Mesendoderm (in vitro differentiated cells): ENCODE measurements around the gene SUZ12.

Experiments used
- DNase-seq: peaks from one replicate; pipeline ENCODE4 v3.0.0; 2013
- H2AK5ac ChIP-seq: 2 replicates; pipeline ENCODE4 v1.6.1; 2013; ENCODE audit warnings: low read length, inconsistent platforms
- H2BK120ac ChIP-seq: 2 replicates; pipeline ENCODE4 v1.6.1; 2013; ENCODE audit warnings: low read depth, mild to moderate bottlenecking, low read length, moderate library complexity, mixed read lengths
- H2BK15ac ChIP-seq: replicated peaks from 2 replicates; pipeline ENCODE4 v1.6.1; 2013; ENCODE audit warnings: low read depth, mild to moderate bottlenecking, moderate library complexity
- H2BK5ac ChIP-seq: 2 replicates; pipeline ENCODE4 v1.6.1; 2013; ENCODE audit warnings: low read length, inconsistent platforms
- H3K18ac ChIP-seq: 2 replicates; pipeline ENCODE4 v1.6.1; 2013; ENCODE audit warnings: mild to moderate bottlenecking, low read length, mixed read lengths
- H3K23ac ChIP-seq: one replicate; pipeline ENCODE4 v1.6.1; 2013; ENCODE audit warnings: low read length
- H3K27ac ChIP-seq: 2 replicates; pipeline ENCODE4 v1.5.1; 2013; ENCODE audit warnings: low read depth, mild to moderate bottlenecking, inconsistent platforms, low read length, moderate library complexity
- H3K27me3 ChIP-seq: 2 replicates; pipeline ENCODE4 v1.6.1; 2013; ENCODE audit warnings: low read length, control low read depth, mild to moderate bottlenecking, inconsistent platforms; ENCODE audit not compliant: insufficient read depth, poor library complexity
- H3K36me3 ChIP-seq: 2 replicates; pipeline ENCODE4 v1.6.1; 2013; ENCODE audit warnings: low read length, inconsistent platforms; ENCODE audit not compliant: control insufficient read depth, insufficient read depth
- H3K4ac ChIP-seq: one replicate; pipeline ENCODE4 v1.6.1; 2013; ENCODE audit warnings: low read depth, mild to moderate bottlenecking, low read length, moderate library complexity
- H3K4me1 ChIP-seq: 2 replicates; pipeline ENCODE4 v1.6.1; 2013; ENCODE audit warnings: low read depth, low read length, inconsistent platforms; ENCODE audit not compliant: control insufficient read depth
- H3K4me2 ChIP-seq: 2 replicates; pipeline ENCODE4 v1.6.1; 2013; ENCODE audit warnings: low read length
- H3K4me3 ChIP-seq: 2 replicates; pipeline ENCODE4 v1.5.1; 2013; ENCODE audit warnings: mild to moderate bottlenecking, low read length
- H3K56ac ChIP-seq: one replicate; pipeline ENCODE4 v1.6.1; 2013; ENCODE audit warnings: low read length
- H3K79me1 ChIP-seq: 2 replicates; pipeline ENCODE4 v1.6.1; 2013; ENCODE audit warnings: low read length, inconsistent platforms
- H3K79me2 ChIP-seq: 2 replicates; pipeline ENCODE4 v1.6.1; 2013; ENCODE audit warnings: mild to moderate bottlenecking, low read length; ENCODE audit not compliant: control insufficient read depth, insufficient read depth
- H3K9ac ChIP-seq: 2 replicates; pipeline ENCODE4 v1.6.1; 2013; ENCODE audit warnings: low read length, inconsistent platforms
- H4K5ac ChIP-seq: one replicate; pipeline ENCODE4 v1.6.1; 2013; ENCODE audit warnings: low read length
- H4K8ac ChIP-seq: one replicate; pipeline ENCODE4 v1.6.1; 2013; ENCODE audit warnings: low read depth, mild to moderate bottlenecking, control low read depth, low read length, moderate library complexity
- WGBS: extraction: QIAGEN DNeasy Blood & Tissue Kit; methylation state at CpG from one replicate; pipeline ENCODE4 v1.1.7; 2013; ENCODE audit warnings: low lambda C conversion rate, missing lambda C conversion rate; ENCODE audit not compliant: insufficient coverage; ENCODE audit errors: extremely low coverage; 5-methylcytosine and 5-hydroxymethylcytosine counted together

SUZ12 gene

GRCh38 chr17:31997005-31997404, 60.2 kb downstream of the SUZ12 start:
- Histone ChIP-seq H2BK5ac (no peak overlapping the region), H3K79me1 (no peaks in the 10 kb centered on the region), H3K56ac (no peak overlapping the region), H3K79me2 (no peaks in the 10 kb centered on the region), H4K8ac (no peak overlapping the region), H2BK15ac (no peak overlapping the region), H3K4me1 (no peaks in the 10 kb centered on the region), H3K23ac (no peak overlapping the region), H3K27ac (no peak overlapping the region), H3K4me2 (no peak overlapping the region), H3K4me3 (no peak overlapping the region), H3K18ac (no peak overlapping the region), H3K9ac (no peak overlapping the region), H2BK120ac (no peak overlapping the region), H3K27me3 (no peaks in the 10 kb centered on the region), H4K5ac (no peak overlapping the region), H3K4ac (no peak overlapping the region), H2AK5ac (no peak overlapping the region), H3K36me3 (peaks cover 6% of the 10 kb centered on the region)
- WGBS: no CpG with 5 or more reads among the region's 6 CpGs
- DNase-seq: no peak

GRCh38 chr17:32006957-32007462, 70.2 kb downstream of the SUZ12 start, which contains the start of gene LRRC37B:
Gene LRRC37B, plus strand, starts transcription at chr17:32007383. Its CDS starts 14,010 bp downstream, at chr17:32021393.
- Histone ChIP-seq H3K79me2 (peaks cover 14% of the 10 kb centered on the region), H4K5ac (no peak within 1 kb of the TSS), H3K4me3 (peak within 1 kb of the TSS; percentile 94), H3K4me1 (no peaks in the 10 kb centered on the region), H3K4me2 (peak within 1 kb of the TSS; percentile 80), H3K56ac (peak within 1 kb of the TSS; percentile 96), H3K27me3 (no peaks in the 10 kb centered on the region), H3K27ac (peak within 1 kb of the TSS; percentile 1), H2BK120ac (peak within 1 kb of the TSS; percentile 64), H2BK5ac (no peak within 1 kb of the TSS), H3K9ac (peak within 1 kb of the TSS; percentile 92), H3K36me3 (no peaks in the 10 kb centered on the region), H3K4ac (peak within 1 kb of the TSS; percentile 71), H3K79me1 (peaks cover 3% of the 10 kb centered on the region), H3K23ac (no peak within 1 kb of the TSS), H2BK15ac (no peak within 1 kb of the TSS), H2AK5ac (no peak within 1 kb of the TSS), H3K18ac (peak within 1 kb of the TSS; percentile 97), H4K8ac (no peak within 1 kb of the TSS)
- DNase-seq: peak; percentile 85
- WGBS: no CpG with 5 or more reads among the region's 51 CpGs

GRCh38 chr17:32007463-32008298, 70.9 kb downstream of the SUZ12 start:
- H3K4me1 ChIP-seq: no peaks in the 10 kb centered on the region

GRCh38 chr17:32009262-32009542, 72.4 kb downstream of the SUZ12 start:
- Histone ChIP-seq H3K4me2 (no peak overlapping the region), H2BK5ac (no peak overlapping the region), H4K5ac (no peak overlapping the region), H3K18ac (no peak overlapping the region), H3K27ac (no peak overlapping the region), H2AK5ac (no peak overlapping the region), H3K79me1 (peaks cover 4% of the 10 kb centered on the region), H4K8ac (no peak overlapping the region), H3K36me3 (no peaks in the 10 kb centered on the region), H3K4me1 (no peaks in the 10 kb centered on the region), H3K79me2 (peaks cover 14% of the 10 kb centered on the region), H3K27me3 (no peaks in the 10 kb centered on the region), H2BK120ac (no peak overlapping the region), H3K9ac (no peak overlapping the region), H3K4me3 (no peak overlapping the region), H2BK15ac (no peak overlapping the region), H3K4ac (no peak overlapping the region), H3K56ac (no peak overlapping the region), H3K23ac (no peak overlapping the region)
- no peak for DNase-seq
- no CpG with 5 or more reads among the region's 2 CpGs for WGBS

More at GRCh38 chr17:32007463-32008298, 70.9 kb downstream of the SUZ12 start:
- H4K8ac ChIP-seq: no peak overlapping the region
- H2BK15ac ChIP-seq: no peak overlapping the region
- no peak overlapping the region for H3K23ac ChIP-seq
- H2BK120ac ChIP-seq: peak overlapping the region; percentile 64
- no peak overlapping the region for H4K5ac ChIP-seq
- no CpG with 5 or more reads among the region's 80 CpGs for WGBS
- H2AK5ac ChIP-seq: no peak overlapping the region
- H3K18ac ChIP-seq: peak overlapping the region; percentile 97
- H3K4me3 ChIP-seq: peak overlapping the region; percentile 94
- H2BK5ac ChIP-seq: no peak overlapping the region
- H3K56ac ChIP-seq: peak overlapping the region; percentile 96
- H3K4ac ChIP-seq: peak overlapping the region; percentile 71
- H3K4me2 ChIP-seq: peak overlapping the region; percentile 80
- no peaks in the 10 kb centered on the region for H3K27me3 ChIP-seq
- peak overlapping the region; percentile 92 for H3K9ac ChIP-seq
- H3K27ac ChIP-seq: peak overlapping the region; percentile 1
- no peaks in the 10 kb centered on the region for H3K36me3 ChIP-seq
- H3K79me2 ChIP-seq: peaks cover 14% of the 10 kb centered on the region
- DNase-seq: peak; percentile 74
- peaks cover 4% of the 10 kb centered on the region for H3K79me1 ChIP-seq

GRCh38 chr17:32010114-32010513, 73.3 kb downstream of the SUZ12 start:
- H3K36me3 ChIP-seq: no peaks in the 10 kb centered on the region
- no peak overlapping the region for H3K23ac ChIP-seq
- peaks cover 14% of the 10 kb centered on the region for H3K79me2 ChIP-seq
- H4K5ac ChIP-seq: no peak overlapping the region
- H3K18ac ChIP-seq: no peak overlapping the region
- H3K4ac ChIP-seq: no peak overlapping the region
- H3K9ac ChIP-seq: no peak overlapping the region
- peaks cover 4% of the 10 kb centered on the region for H3K79me1 ChIP-seq
- H4K8ac ChIP-seq: no peak overlapping the region
- H3K4me3 ChIP-seq: no peak overlapping the region
- H2BK15ac ChIP-seq: no peak overlapping the region
- DNase-seq: no peak
- no peak overlapping the region for H2AK5ac ChIP-seq
- H3K56ac ChIP-seq: no peak overlapping the region
- H2BK120ac ChIP-seq: no peak overlapping the region
- H3K4me1 ChIP-seq: no peaks in the 10 kb centered on the region
- no CpG with 5 or more reads among the region's 4 CpGs for WGBS
- H3K27ac ChIP-seq: no peak overlapping the region
- no peak overlapping the region for H2BK5ac ChIP-seq
- no peak overlapping the region for H3K4me2 ChIP-seq
- no peaks in the 10 kb centered on the region for H3K27me3 ChIP-seq
